Stomach (tissue), 4 donors: ENCODE results near the gene ZGRF1.
"Not testable (repeated sequence)": the region's sequence is repeated elsewhere in the genome, so short reads cannot be mapped to it uniquely, and the experiment has no call there.

ENCODE experiments used
- CTCF ChIP-seq, 7 experiments: fragments of 450-650 bp in 4 of 7; fragments of 200-600 bp in 3 of 7; sonication (generic) in 3 of 7; IDR thresholded peaks; one replicate each; pipeline ENCODE4 v1.5.1; 2016 to 2019; ENCODE audit warnings: antibody characterized with exemption in 7 of 7, control low read depth in 2 of 7, mild to moderate bottlenecking in 1 of 7
- EP300 ChIP-seq: sonication (generic); formaldehyde crosslinking; IDR thresholded peaks from one replicate; pipeline ENCODE4 v1.6.1; 2017; ENCODE audit warnings: antibody characterized with exemption
- POLR2AphosphoS5 ChIP-seq, 3 donors: sonication (generic); formaldehyde crosslinking; IDR thresholded peaks; one replicate each; pipeline ENCODE4 v1.6.1; 2016; ENCODE audit warnings: antibody characterized with exemption in 3 of 3

GRCh38 chr4:112656115-112656514, 19.4 kb upstream of the ZGRF1 start:
- not testable (repeated sequence) for TF ChIP-seq CTCF (IDR thresholded peaks at IDR 0.05); EP300; POLR2AphosphoS5 (IDR thresholded peaks at IDR 0.05)
